ENCODE data around the gene CMC2. TPM values are rescaled to one million over a fixed set of nuclear protein-coding genes. Genes with fewer than 3 reads are reported as not detected.

Gene CMC2
- total and polyA plus RNA-seq, 2 of the 13 experiments (the other 11 are each of a cell fraction or from before 2014, with no cell fraction given), result 116 to 129 TPM

DNA sequence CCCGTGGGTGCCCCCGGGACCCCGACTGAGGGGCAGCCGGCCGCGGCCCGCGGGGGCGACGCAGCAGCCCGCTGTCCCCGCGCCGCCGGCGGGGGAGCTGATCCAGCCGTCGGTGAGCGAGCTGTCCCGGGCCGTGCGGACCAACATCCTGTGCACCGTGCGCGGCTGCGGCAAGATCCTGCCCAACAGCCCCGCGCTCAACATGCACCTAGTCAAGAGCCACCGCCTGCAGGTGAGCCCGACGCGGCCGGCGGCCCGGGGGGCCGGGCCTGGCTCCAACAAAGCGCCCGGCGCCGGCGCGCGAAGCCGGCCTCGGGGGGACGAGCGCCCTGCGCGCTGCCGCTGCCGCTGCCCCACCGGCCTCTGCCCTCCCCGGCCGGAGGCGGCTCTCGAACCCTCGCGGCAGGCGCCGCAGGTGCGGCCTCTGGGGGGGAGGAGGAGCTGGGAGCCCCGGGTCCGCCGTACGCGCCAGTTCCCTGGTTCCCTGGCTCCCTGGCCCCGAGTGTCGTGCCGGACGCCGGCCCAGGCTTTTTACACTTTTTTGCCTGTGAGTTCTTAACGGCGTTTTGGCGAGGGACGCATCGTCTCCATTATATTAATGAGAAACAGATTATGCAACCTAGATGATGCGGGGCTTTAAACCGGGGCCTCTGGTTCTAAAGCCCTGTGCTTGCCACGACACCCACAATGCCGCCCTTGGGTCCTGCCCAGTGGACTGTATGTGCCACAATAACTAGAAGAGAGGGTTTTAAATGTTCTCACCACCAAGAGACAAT, 29.5 kb upstream of the CMC2 start (continued):
- no peak for TF ChIP-seq ETV5 (CRISPR knock-in tag; IDR thresholded peaks at IDR 0.05; ENCODE audit: borderline replicate concordance)
- TF ChIP-seq ZNF12 (CRISPR knock-in tag; IDR thresholded peaks at IDR 0.05), result no peak
- no peak for TF ChIP-seq ZFP41 (CRISPR knock-in tag; IDR thresholded peaks at IDR 0.05; ENCODE audit: borderline replicate concordance)
- no peak for TF ChIP-seq MLLT10 (CRISPR knock-in tag; IDR thresholded peaks at IDR 0.05)
- TF ChIP-seq RXRB (CRISPR knock-in tag; IDR thresholded peaks at IDR 0.05; ENCODE audit: borderline replicate concordance), result no peak
- no peak for TF ChIP-seq KDM4B (CRISPR knock-in tag; IDR thresholded peaks at IDR 0.05)
- TF ChIP-seq NRL (CRISPR knock-in tag; IDR thresholded peaks at IDR 0.05; ENCODE audit: borderline replicate concordance), result 0 out of 2 replicates have a peak, but pooled peaks have one; percentile 57
- no peak for TF ChIP-seq SSRP1 (CRISPR knock-in tag; IDR thresholded peaks at IDR 0.05)
- TF ChIP-seq TOPORS (CRISPR knock-in tag; IDR thresholded peaks at IDR 0.05), result no peak
- no peak for TF ChIP-seq ZNF317 (CRISPR knock-in tag; IDR thresholded peaks at IDR 0.05)
- TF ChIP-seq, protein P1, sequence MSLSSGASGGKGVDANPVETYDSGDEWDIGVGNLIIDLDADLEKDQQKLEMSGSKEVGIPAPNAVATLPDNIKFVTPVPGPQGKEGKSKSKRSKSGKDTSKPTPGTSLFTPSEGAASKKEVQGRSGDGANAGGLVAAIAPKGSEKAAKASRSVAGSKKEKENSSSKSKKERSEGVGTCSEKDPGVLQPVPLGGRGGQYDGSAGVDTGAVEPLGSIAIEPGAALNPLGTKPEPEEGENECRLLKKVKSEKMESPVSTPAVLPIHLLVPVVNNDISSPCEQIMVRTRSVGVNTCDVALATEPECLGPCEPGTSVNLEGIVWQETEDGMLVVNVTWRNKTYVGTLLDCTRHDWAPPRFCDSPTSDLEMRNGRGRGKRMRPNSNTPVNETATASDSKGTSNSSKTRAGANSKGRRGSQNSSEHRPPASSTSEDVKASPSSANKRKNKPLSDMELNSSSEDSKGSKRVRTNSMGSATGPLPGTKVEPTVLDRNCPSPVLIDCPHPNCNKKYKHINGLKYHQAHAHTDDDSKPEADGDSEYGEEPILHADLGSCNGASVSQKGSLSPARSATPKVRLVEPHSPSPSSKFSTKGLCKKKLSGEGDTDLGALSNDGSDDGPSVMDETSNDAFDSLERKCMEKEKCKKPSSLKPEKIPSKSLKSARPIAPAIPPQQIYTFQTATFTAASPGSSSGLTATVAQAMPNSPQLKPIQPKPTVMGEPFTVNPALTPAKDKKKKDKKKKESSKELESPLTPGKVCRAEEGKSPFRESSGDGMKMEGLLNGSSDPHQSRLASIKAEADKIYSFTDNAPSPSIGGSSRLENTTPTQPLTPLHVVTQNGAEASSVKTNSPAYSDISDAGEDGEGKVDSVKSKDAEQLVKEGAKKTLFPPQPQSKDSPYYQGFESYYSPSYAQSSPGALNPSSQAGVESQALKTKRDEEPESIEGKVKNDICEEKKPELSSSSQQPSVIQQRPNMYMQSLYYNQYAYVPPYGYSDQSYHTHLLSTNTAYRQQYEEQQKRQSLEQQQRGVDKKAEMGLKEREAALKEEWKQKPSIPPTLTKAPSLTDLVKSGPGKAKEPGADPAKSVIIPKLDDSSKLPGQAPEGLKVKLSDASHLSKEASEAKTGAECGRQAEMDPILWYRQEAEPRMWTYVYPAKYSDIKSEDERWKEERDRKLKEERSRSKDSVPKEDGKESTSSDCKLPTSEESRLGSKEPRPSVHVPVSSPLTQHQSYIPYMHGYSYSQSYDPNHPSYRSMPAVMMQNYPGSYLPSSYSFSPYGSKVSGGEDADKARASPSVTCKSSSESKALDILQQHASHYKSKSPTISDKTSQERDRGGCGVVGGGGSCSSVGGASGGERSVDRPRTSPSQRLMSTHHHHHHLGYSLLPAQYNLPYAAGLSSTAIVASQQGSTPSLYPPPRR (CRISPR knock-in tag; IDR thresholded peaks at IDR 0.05; ENCODE audit: borderline replicate concordance), result no peak
- TF ChIP-seq PHF21A (CRISPR knock-in tag; IDR thresholded peaks at IDR 0.05), result 0 out of 2 replicates have a peak, but pooled peaks have one; percentile 14
- TF ChIP-seq RORA (CRISPR knock-in tag; IDR thresholded peaks at IDR 0.05), result no peak
- 0 out of 2 replicates have a peak, but pooled peaks have one; percentile 11 for TF ChIP-seq GATAD1 (CRISPR knock-in tag; IDR thresholded peaks at IDR 0.05)
- no peak for TF ChIP-seq ZNF772 (CRISPR knock-in tag; IDR thresholded peaks at IDR 0.05)
- TF ChIP-seq NONO (IDR thresholded peaks at IDR 0.05), result no peak
- 0 out of 2 replicates have a peak, but pooled peaks have one; percentile 7 for TF ChIP-seq NONO (CRISPR knock-in tag; conservative IDR thresholded peaks at IDR 0.05)
- TF ChIP-seq KDM3A (CRISPR knock-in tag; IDR thresholded peaks at IDR 0.05; ENCODE audit: low read depth), result no peak
- TF ChIP-seq RAD51 (IDR thresholded peaks at IDR 0.05; ENCODE audit: borderline replicate concordance), result no peak
- TF ChIP-seq RARA (CRISPR knock-in tag; IDR thresholded peaks at IDR 0.05), result no peak
- TF ChIP-seq HES4 (CRISPR knock-in tag; IDR thresholded peaks at IDR 0.05; ENCODE audit: borderline replicate concordance), result peak; percentile 64; the same call in 1 of the 2 replicates
- no peak for TF ChIP-seq FOXA1 (IDR thresholded peaks at IDR 0.05)
- TF ChIP-seq FOXA1 (CRISPR knock-in tag; IDR thresholded peaks at IDR 0.05), result no peak
- TF ChIP-seq ZNF749 (CRISPR knock-in tag; IDR thresholded peaks at IDR 0.05; ENCODE audit: borderline replicate concordance), result no peak
- TF ChIP-seq, protein P2, sequence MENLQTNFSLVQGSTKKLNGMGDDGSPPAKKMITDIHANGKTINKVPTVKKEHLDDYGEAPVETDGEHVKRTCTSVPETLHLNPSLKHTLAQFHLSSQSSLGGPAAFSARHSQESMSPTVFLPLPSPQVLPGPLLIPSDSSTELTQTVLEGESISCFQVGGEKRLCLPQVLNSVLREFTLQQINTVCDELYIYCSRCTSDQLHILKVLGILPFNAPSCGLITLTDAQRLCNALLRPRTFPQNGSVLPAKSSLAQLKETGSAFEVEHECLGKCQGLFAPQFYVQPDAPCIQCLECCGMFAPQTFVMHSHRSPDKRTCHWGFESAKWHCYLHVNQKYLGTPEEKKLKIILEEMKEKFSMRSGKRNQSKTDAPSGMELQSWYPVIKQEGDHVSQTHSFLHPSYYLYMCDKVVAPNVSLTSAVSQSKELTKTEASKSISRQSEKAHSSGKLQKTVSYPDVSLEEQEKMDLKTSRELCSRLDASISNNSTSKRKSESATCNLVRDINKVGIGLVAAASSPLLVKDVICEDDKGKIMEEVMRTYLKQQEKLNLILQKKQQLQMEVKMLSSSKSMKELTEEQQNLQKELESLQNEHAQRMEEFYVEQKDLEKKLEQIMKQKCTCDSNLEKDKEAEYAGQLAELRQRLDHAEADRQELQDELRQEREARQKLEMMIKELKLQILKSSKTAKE (CRISPR knock-in tag; IDR thresholded peaks at IDR 0.05; ENCODE audit: borderline replicate concordance), result no peak
- TF ChIP-seq XRCC5 (optimal IDR thresholded peaks at IDR 0.05; ENCODE audit: low read length), result peak; percentile 70
